GM23248 (cell line): ENCODE data around the gene ARRB1. TPM values are rescaled to one million over a fixed set of nuclear protein-coding genes. Genes with fewer than 3 reads are reported as not detected.
A peak's percentile ranks its signal among the peaks of the same experiment; 100 is the strongest.

Experiments
- DNase-seq: peaks from one replicate; pipeline ENCODE4 v3.0.0-alpha.2; 2015
- H2AFZ ChIP-seq: fragments of 200-600 bp; sonication (generic); 2 replicates; pipeline ENCODE4 v1.6.1; 2016; ENCODE audit warnings: antibody characterized with exemption
- H3F3A ChIP-seq: fragments of 200-600 bp; sonication (generic); 2 replicates; pipeline ENCODE4 v1.6.1; 2016; ENCODE audit warnings: mild to moderate bottlenecking, antibody characterized with exemption, mixed run types; ENCODE audit not compliant: insufficient read depth
- H3K27ac ChIP-seq: fragments of 200-600 bp; sonication (generic); 2 replicates; pipeline ENCODE4 v1.5.1; 2016; ENCODE audit warnings: mild to moderate bottlenecking
- H3K27me3 ChIP-seq: fragments of 200-600 bp; sonication (generic); replicated peaks from 2 replicates; pipeline ENCODE4 v1.6.1; 2016; ENCODE audit warnings: mild to moderate bottlenecking; ENCODE audit not compliant: insufficient read depth
- H3K36me3 ChIP-seq: fragments of 200-600 bp; sonication (generic); 2 replicates; pipeline ENCODE4 v1.6.1; 2016; ENCODE audit warnings: low read depth, mild to moderate bottlenecking
- H3K4me1 ChIP-seq: fragments of 200-600 bp; sonication (generic); 2 replicates; pipeline ENCODE4 v1.6.1; 2016; ENCODE audit warnings: mild to moderate bottlenecking; ENCODE audit not compliant: insufficient read depth
- H3K4me2 ChIP-seq: fragments of 200-600 bp; sonication (generic); one replicate; pipeline ENCODE4 v1.6.1; 2016; ENCODE audit warnings: mild to moderate bottlenecking; ENCODE audit not compliant: unreplicated experiment
- H3K4me3 ChIP-seq: fragments of 200-600 bp; sonication (generic); 2 replicates; pipeline ENCODE4 v1.5.1; 2016; ENCODE audit warnings: mild to moderate bottlenecking
- H3K79me2 ChIP-seq: fragments of 200-600 bp; sonication (generic); 2 replicates; pipeline ENCODE4 v1.6.1; 2016; ENCODE audit warnings: mild to moderate bottlenecking; ENCODE audit not compliant: insufficient read depth
- H3K9ac ChIP-seq: fragments of 200-600 bp; sonication (generic); 2 replicates; pipeline ENCODE4 v1.6.1; 2016; ENCODE audit warnings: mild to moderate bottlenecking
- H3K9me2 ChIP-seq: fragments of 200-600 bp; sonication (generic); 2 replicates; pipeline ENCODE4 v1.6.1; 2016; ENCODE audit warnings: mixed run types, mild to moderate bottlenecking, moderate library complexity; ENCODE audit not compliant: insufficient read depth
- H3K9me3 ChIP-seq: fragments of 200-600 bp; sonication (generic); one replicate; pipeline ENCODE4 v1.6.1; 2017; ENCODE audit warnings: low read depth
- H4K20me1 ChIP-seq: fragments of 200-600 bp; sonication (generic); 2 replicates; pipeline ENCODE4 v1.6.0; 2016; ENCODE audit not compliant: insufficient read depth
- EZH2 ChIP-seq: fragments of 200-600 bp; sonication (generic); IDR thresholded peaks from 2 replicates; pipeline ENCODE4 v1.6.1; 2018; ENCODE audit warnings: antibody characterized with exemption, mild to moderate bottlenecking; ENCODE audit not compliant: insufficient read depth, poor library complexity, severe bottlenecking
- EZH2phosphoT487 ChIP-seq: fragments of 200-600 bp; sonication (generic); IDR thresholded peaks from 2 replicates; pipeline ENCODE4 v1.6.1; 2018; ENCODE audit warnings: antibody characterized with exemption, moderate library complexity, mild to moderate bottlenecking, low read depth; ENCODE audit not compliant: insufficient read depth
- WGBS, 2 experiments: methylation state at CpG; one replicate each; pipeline ENCODE4 v1.1.6; 2015 to 2017; ENCODE audit warnings: low lambda C conversion rate in 2 of 2, low coverage in 1 of 2; ENCODE audit errors: missing lambda C conversion rate in 2 of 2; 5-methylcytosine and 5-hydroxymethylcytosine counted together
- in situ Hi-C: fragments of 300-500 bp; cut with MboI; formaldehyde crosslinking; loops from 2 replicates; pipeline ENCODE4 v1.15.0; 2020
- polyA plus RNA-seq: library from polyadenylated mRNA; unstranded; fragments of >200 nt; fragmentation: Nextera tagmentation; extraction: Ambion mirVana; gene quantifications from 2 replicates; pipeline ENCODE4 v1.2.1, GENCODE V29; 2016
- total RNA-seq: library from RNA; depleted of rRNA; stranded (reverse); fragments of >200 nt; shearing (Covaris generic); gene quantifications from 2 replicates; pipeline ENCODE4 v1.2.3, GENCODE V29; 2014

ARRB1 gene
- total and polyA plus RNA-seq, 2 experiments from 2014 or later: 2.0 to 3.1 TPM

GRCh38 chr11:75242722-75243600 is 108.5 kb downstream of the ARRB1 start:
- 59 to 64% methylated on average over 14 to 16 of the region's 16 CpGs for WGBS, 2 experiments
- no peak overlapping the region for H3K27ac ChIP-seq
- no peak overlapping the region for H2AFZ ChIP-seq
- no peaks in the 10 kb centered on the region for H4K20me1 ChIP-seq
- H3K9ac ChIP-seq: no peak overlapping the region
- H3K4me3 ChIP-seq: no peak overlapping the region
- H3K36me3 ChIP-seq: no peaks in the 10 kb centered on the region
- H3K4me1 ChIP-seq: no peaks in the 10 kb centered on the region
- peaks cover 42% of the 10 kb centered on the region for H3K27me3 ChIP-seq
- H3K9me2 ChIP-seq: no peaks in the 10 kb centered on the region
- TF ChIP-seq EZH2phosphoT487 (no peak), EZH2 (no peak)
- no peaks in the 10 kb centered on the region for H3F3A ChIP-seq
- in situ Hi-C loops: loop anchor here (10.0 kb wide), 1 partner anchor 108 kb away; no protein-coding TSS in a partner anchor
- no peak overlapping the region for H3K4me2 ChIP-seq
- no peak for DNase-seq
- no peaks in the 10 kb centered on the region for H3K79me2 ChIP-seq
- no peaks in the 10 kb centered on the region for H3K9me3 ChIP-seq

- DNase-seq: peak; percentile 13
- H3K4me1 ChIP-seq: no peaks in the 10 kb centered on the region
- H2AFZ ChIP-seq: peak overlapping the region; percentile 61; the same call in 1 of the 2 replicates
- H3K4me3 ChIP-seq: peak overlapping the region; percentile 65
- in situ Hi-C loops: loop anchor here (10.0 kb wide), 1 partner anchor 107 kb away; no protein-coding TSS in a partner anchor
- TF ChIP-seq EZH2phosphoT487 (no peak), EZH2 (no peak)
- no peak overlapping the region for H3K9ac ChIP-seq
- H3K27me3 ChIP-seq: peaks cover 49% of the 10 kb centered on the region
- H3K79me2 ChIP-seq: no peaks in the 10 kb centered on the region
- no peaks in the 10 kb centered on the region for H3K36me3 ChIP-seq
- H4K20me1 ChIP-seq: no peaks in the 10 kb centered on the region
- WGBS, 2 experiments: 8 to 12% methylated on average over 25 to 51 of the region's 72 CpGs
- no peak overlapping the region for H3K27ac ChIP-seq
- H3F3A ChIP-seq: no peaks in the 10 kb centered on the region
- peak overlapping the region; percentile 57 for H3K4me2 ChIP-seq
- no peaks in the 10 kb centered on the region for H3K9me3 ChIP-seq
- no peaks in the 10 kb centered on the region for H3K9me2 ChIP-seq
Observed at GRCh38 chr11:75241906-75242644, 109.4 kb downstream of the ARRB1 start.

GRCh38 chr11:75241036-75241905 is 110.2 kb downstream of the ARRB1 start:
- Histone ChIP-seq H3K4me1 (no peaks in the 10 kb centered on the region), H3K9me3 (no peaks in the 10 kb centered on the region), H3K36me3 (no peaks in the 10 kb centered on the region), H3K4me2 (peak overlapping the region; percentile 57), H3K79me2 (no peaks in the 10 kb centered on the region), H3K9ac (no peak overlapping the region), H3K4me3 (peak overlapping the region; percentile 65), H3F3A (no peaks in the 10 kb centered on the region), H3K9me2 (no peaks in the 10 kb centered on the region), H4K20me1 (no peaks in the 10 kb centered on the region), H2AFZ (peak overlapping the region; percentile 61; the same call in 1 of the 2 replicates), H3K27me3 (peaks cover 49% of the 10 kb centered on the region), H3K27ac (no peak overlapping the region)
- in situ Hi-C loops: loop anchor here (10.0 kb wide), 1 partner anchor 106 kb away; no protein-coding TSS in a partner anchor
- peak; percentile 94 for DNase-seq
- TF ChIP-seq EZH2phosphoT487 (no peak), EZH2 (no peak)
- 2% methylated on average over 72 to 107 of the region's 140 CpGs for WGBS, 2 experiments
